ENCODE measurements around the gene ZDHHC15. TPM values are rescaled to one million over a fixed set of nuclear protein-coding genes. Genes with fewer than 3 reads are reported as not detected.
"Not testable (repeated sequence)": the region's sequence is repeated elsewhere in the genome, so short reads cannot be mapped to it uniquely, and the experiment has no call there.

The ZDHHC15 gene, protein sequence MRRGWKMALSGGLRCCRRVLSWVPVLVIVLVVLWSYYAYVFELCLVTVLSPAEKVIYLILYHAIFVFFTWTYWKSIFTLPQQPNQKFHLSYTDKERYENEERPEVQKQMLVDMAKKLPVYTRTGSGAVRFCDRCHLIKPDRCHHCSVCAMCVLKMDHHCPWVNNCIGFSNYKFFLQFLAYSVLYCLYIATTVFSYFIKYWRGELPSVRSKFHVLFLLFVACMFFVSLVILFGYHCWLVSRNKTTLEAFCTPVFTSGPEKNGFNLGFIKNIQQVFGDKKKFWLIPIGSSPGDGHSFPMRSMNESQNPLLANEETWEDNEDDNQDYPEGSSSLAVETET
- total RNA-seq, result 1 to 10 TPM in 6 of 7 donors, under 1 TPM in 1; 0.60 to 2.6 (median 2.0) TPM
- polyA plus RNA-seq, result under 1 TPM; 0.13 to 0.42 (median 0.26) TPM
- long read RNA-seq, donor 1, result 0 reads
- long read RNA-seq, donor 2, full-length matches to known transcripts, result 2 of 2 reads
- long read RNA-seq, donor 2, partial matches to known transcripts, result 0 of 2 reads
- long read RNA-seq, donor 2, other reads (novel, unspliced or antisense), result 0 of 2 reads

- no peaks in the 10 kb centered on the region for H3K36me3 ChIP-seq
- no peaks in the 10 kb centered on the region for H3K4me1 ChIP-seq
- intact Hi-C loops (cut with DNase I; ENCODE audit: low total_unique reads), result no loop called here
- DNase-seq, result peak; percentile 86
- peak within 1 kb of the TSS; percentile 5 to 64 (median 40) for H3K4me3 ChIP-seq
- WGBS, 5 donors, result 1 to 37% (median 3%) methylated on average over 28 to 45 of the region's 45 CpGs
- peaks cover 0 to 2% (median 0%) of the 10 kb centered on the region in 8 donors for H3K9me3 ChIP-seq
- H3K27ac ChIP-seq, result peak within 1 kb of the TSS in 7 of 8 donors; percentile 18 to 67 (median 60)
- TF ChIP-seq POLR2AphosphoS5 (IDR thresholded peaks at IDR 0.05), result peak; percentile 53 to 76 (median 73)
- TF ChIP-seq, protein P1, sequence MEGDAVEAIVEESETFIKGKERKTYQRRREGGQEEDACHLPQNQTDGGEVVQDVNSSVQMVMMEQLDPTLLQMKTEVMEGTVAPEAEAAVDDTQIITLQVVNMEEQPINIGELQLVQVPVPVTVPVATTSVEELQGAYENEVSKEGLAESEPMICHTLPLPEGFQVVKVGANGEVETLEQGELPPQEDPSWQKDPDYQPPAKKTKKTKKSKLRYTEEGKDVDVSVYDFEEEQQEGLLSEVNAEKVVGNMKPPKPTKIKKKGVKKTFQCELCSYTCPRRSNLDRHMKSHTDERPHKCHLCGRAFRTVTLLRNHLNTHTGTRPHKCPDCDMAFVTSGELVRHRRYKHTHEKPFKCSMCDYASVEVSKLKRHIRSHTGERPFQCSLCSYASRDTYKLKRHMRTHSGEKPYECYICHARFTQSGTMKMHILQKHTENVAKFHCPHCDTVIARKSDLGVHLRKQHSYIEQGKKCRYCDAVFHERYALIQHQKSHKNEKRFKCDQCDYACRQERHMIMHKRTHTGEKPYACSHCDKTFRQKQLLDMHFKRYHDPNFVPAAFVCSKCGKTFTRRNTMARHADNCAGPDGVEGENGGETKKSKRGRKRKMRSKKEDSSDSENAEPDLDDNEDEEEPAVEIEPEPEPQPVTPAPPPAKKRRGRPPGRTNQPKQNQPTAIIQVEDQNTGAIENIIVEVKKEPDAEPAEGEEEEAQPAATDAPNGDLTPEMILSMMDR (IDR thresholded peaks at IDR 0.05 in 8 of 11, conservative IDR thresholded peaks at IDR 0.05 in 3 of 11), result no peak
- H3K27me3 ChIP-seq (replicated peaks in 1 of 7), result no peaks in the 10 kb centered on the region
Measured at GRCh38 chrX:75522565-75523431, at the start of gene ZDHHC15. Gene ZDHHC15 (minus strand): TSS chrX:75523037. CDS start chrX:75523024, 13 bp downstream.

GRCh38 chrX:75560544-75560943 lies 37.7 kb upstream of the ZDHHC15 start:
- WGBS, 5 donors, result 84 to 97% (median 92%) methylated on average over 10 to 18 of the region's 18 CpGs
- intact Hi-C loops (cut with DNase I; ENCODE audit: low total_unique reads); H3K9me3 ChIP-seq; H3K27ac ChIP-seq; H3K36me3 ChIP-seq; H3K4me1 ChIP-seq; H3K4me3 ChIP-seq; H3K27me3 ChIP-seq (replicated peaks in 1 of 7); DNase-seq: not testable (repeated sequence)

GRCh38 chrX:75547783-75548182 lies 24.9 kb upstream of the ZDHHC15 start:
- no peak overlapping the region for H3K4me3 ChIP-seq
- no peak for DNase-seq

More at GRCh38 chrX:75547783-75548182, 24.9 kb upstream of the ZDHHC15 start:
- H3K4me1 ChIP-seq, result no peaks in the 10 kb centered on the region
- H3K27ac ChIP-seq, result no peak overlapping the region
- no peaks in the 10 kb centered on the region for H3K36me3 ChIP-seq
- intact Hi-C loops (cut with DNase I; ENCODE audit: low total_unique reads), result no loop called here
- H3K9me3 ChIP-seq, result peaks cover 0 to 20% (median 0%) of the 10 kb centered on the region in 8 donors
- no peaks in the 10 kb centered on the region for H3K27me3 ChIP-seq (replicated peaks in 1 of 7)
- TF ChIP-seq POLR2AphosphoS5 (IDR thresholded peaks at IDR 0.05) (no peak), POLR2A (IDR thresholded peaks at IDR 0.05) (no peak)
- TF ChIP-seq, protein P1 (IDR thresholded peaks at IDR 0.05 in 8 of 11, conservative IDR thresholded peaks at IDR 0.05 in 3 of 11), result no peak
- 8 to 31% (median 16%) methylated on average over 2 to 3 of the region's 3 CpGs for WGBS, 5 donors

Data from spleen (tissue), 13 donors.